Endothelial cell of umbilical vein (primary cell): Measurements from ENCODE around the gene M6PR.

Source experiments
- JUN ChIP-seq: IDR thresholded peaks from 2 replicates; pipeline ENCODE4 v1.6.1; 2011; ENCODE audit warnings: borderline replicate concordance, low read depth; ENCODE audit not compliant: insufficient read length, insufficient read depth
- TF ChIP-seq, protein P1 (sequence below), 2 donors: IDR thresholded peaks; 1 replicate in 1 of 2; 2 replicates in 1 of 2; pipeline ENCODE4 v1.5.1; 2011; ENCODE audit warnings: low read length in 2 of 2, mild to moderate bottlenecking in 2 of 2, moderate library complexity in 2 of 2, control low read depth in 1 of 2, inconsistent platforms in 1 of 2, low read depth in 1 of 2; ENCODE audit not compliant: insufficient read depth in 1 of 2; ENCODE audit errors: extremely low read depth in 1 of 2

GRCh38 chr12:8949342-8950220 is at the start of gene M6PR:
- no peak for TF ChIP-seq JUN
- TF ChIP-seq, protein P1, sequence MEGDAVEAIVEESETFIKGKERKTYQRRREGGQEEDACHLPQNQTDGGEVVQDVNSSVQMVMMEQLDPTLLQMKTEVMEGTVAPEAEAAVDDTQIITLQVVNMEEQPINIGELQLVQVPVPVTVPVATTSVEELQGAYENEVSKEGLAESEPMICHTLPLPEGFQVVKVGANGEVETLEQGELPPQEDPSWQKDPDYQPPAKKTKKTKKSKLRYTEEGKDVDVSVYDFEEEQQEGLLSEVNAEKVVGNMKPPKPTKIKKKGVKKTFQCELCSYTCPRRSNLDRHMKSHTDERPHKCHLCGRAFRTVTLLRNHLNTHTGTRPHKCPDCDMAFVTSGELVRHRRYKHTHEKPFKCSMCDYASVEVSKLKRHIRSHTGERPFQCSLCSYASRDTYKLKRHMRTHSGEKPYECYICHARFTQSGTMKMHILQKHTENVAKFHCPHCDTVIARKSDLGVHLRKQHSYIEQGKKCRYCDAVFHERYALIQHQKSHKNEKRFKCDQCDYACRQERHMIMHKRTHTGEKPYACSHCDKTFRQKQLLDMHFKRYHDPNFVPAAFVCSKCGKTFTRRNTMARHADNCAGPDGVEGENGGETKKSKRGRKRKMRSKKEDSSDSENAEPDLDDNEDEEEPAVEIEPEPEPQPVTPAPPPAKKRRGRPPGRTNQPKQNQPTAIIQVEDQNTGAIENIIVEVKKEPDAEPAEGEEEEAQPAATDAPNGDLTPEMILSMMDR (IDR thresholded peaks at IDR 0.05; ENCODE audit: extremely low read depth in 1 of 2, insufficient read depth in 1 of 2, low read depth in 1 of 2, low read length in 2 of 2), result peak; percentile 46 to 74
